ENCODE measurements around the gene C22orf39. TPM values are rescaled to one million over a fixed set of nuclear protein-coding genes. Genes with fewer than 3 reads are reported as not detected.
"Not testable (repeated sequence)": the region's sequence is repeated elsewhere in the genome, so short reads cannot be mapped to it uniquely, and the experiment has no call there.

Gene C22orf39
- polyA plus RNA-seq, 6 donors from 2014 or later: 64.8 to 102 (median 73.0) TPM

DNA sequence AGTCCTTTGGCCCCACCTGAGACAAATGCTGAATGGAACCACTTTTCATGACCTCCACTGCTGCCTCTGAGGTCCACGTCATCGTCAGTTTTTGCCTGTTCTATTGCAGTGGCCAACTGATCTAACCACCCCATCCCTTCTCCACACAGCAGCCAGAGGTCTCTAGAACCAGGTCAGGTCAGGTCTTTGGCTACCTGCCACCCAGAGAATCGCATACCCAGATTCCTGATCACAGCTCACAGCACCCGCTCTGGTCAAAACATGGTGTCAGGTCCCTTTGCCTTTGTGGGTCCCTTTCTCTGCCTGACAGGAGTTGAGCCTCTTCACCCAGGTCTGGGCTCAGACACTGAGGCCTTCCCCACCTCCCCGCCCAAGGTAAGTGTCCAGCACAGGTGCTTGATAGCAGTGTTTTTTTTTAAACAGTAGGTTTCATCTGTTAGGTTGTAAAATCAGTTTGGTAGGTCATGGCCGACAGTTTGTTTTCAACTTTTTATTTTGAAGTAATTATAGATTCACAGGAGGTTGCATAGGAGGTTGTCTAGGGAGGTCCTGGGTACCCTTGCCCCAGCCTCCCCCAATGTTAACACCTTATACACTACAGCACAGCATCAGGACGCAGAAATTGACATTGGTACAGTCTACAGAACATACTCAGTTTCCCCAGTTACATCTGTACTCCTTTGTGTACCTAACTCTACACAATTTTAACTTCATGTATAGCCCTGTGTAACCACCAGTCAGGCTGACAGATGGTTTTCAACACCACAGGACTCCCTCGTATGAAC is 6.9 kb downstream of the C22orf39 start:
- no peaks in the 10 kb centered on the region for H3K36me3 Mint-ChIP-seq
- H3K4me1 Mint-ChIP-seq: peaks cover 32 to 47% (median 34%) of the 10 kb centered on the region in 3 donors
- no peaks in the 10 kb centered on the region for H3K9me3 Mint-ChIP-seq
- H3K27me3 Mint-ChIP-seq: no peaks in the 10 kb centered on the region
- ATAC-seq (ENCODE audit: low read depth in 2 of 2) (no peak), DNase-seq (no peak)
- peak overlapping the region in 1 of 8 donors; percentile 59 for H3K4me3 Mint-ChIP-seq
- peak overlapping the region in 4 of 6 donors; percentile 29 to 78 (median 44) for H3K27ac Mint-ChIP-seq

DNA sequence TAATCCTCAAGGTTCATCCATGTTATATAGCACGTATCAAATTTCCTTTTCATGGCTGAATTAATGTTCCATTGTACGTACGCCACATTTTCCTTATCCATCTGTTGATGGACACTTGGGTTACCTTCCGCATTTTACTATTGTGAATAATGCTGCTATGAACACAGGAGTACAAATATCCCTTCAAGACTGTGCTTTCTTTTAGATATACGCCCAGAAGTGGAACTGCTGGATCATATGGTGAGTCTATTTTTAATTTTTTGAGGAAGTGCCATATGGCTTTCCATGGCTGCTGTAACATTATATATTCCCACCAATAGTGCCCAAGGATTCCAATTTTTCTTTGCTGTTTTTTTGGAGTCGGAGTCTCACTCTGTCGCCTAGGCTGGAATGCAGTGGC is 9.2 kb downstream of the C22orf39 start:
- no peaks in the 10 kb centered on the region for H3K9me3 Mint-ChIP-seq
- no peaks in the 10 kb centered on the region for H3K36me3 Mint-ChIP-seq
- DNase-seq (no peak), ATAC-seq (ENCODE audit: low read depth in 2 of 2) (no peak)
- peak overlapping the region in 3 of 6 donors; percentile 9 to 66 (median 65) for H3K27ac Mint-ChIP-seq
- peaks cover 31 to 46% (median 34%) of the 10 kb centered on the region in 3 donors for H3K4me1 Mint-ChIP-seq
- peak overlapping the region in 1 of 8 donors; percentile 69 for H3K4me3 Mint-ChIP-seq
- no peaks in the 10 kb centered on the region for H3K27me3 Mint-ChIP-seq

DNA sequence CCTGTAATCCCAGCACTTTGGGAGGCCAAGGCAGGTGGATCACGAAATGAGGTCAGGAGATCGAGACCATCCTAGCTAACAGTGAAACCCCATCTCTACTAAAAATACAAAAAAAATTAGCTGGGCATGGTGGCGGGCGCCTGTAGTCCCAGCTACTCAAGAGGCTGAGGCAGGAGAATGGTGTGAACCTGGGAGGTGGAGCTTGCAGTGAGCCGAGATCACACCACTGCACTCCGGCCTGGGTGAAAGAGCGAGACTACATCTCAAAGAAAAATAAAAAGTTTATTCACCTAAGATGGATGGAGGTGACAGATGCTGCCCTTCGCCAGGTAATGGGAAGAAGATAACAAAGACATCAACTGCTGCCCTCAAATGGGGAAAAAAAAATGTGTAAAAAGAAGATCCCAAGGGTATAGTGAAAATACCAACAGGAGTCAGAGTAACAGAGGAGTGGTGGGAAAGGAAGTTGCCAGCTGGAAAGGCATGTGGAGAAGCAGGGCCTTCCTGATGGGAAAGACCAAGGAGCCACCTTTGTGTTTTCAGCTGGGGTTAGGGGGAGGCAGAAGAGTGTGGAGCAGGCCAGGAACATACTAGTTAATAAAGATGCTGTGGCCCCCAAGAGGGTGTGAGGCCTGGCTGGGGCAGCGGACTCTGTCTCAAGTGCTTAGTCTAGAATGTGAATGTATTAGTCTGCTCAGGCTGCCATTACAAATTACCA is 10.9 kb downstream of the C22orf39 start:
- H3K9me3 Mint-ChIP-seq; H3K27me3 Mint-ChIP-seq; H3K36me3 Mint-ChIP-seq; ATAC-seq (ENCODE audit: low read depth in 2 of 2); DNase-seq: not testable (repeated sequence)
- Mint-ChIP-seq H3K4me1 (peaks cover 26 to 42% (median 34%) of the 10 kb centered on the region in 3 donors), H3K27ac (peak overlapping the region in 4 of 6 donors; percentile 30 to 92 (median 72)), H3K4me3 (peak overlapping the region in 3 of 8 donors; percentile 36 to 66 (median 42))

DNA sequence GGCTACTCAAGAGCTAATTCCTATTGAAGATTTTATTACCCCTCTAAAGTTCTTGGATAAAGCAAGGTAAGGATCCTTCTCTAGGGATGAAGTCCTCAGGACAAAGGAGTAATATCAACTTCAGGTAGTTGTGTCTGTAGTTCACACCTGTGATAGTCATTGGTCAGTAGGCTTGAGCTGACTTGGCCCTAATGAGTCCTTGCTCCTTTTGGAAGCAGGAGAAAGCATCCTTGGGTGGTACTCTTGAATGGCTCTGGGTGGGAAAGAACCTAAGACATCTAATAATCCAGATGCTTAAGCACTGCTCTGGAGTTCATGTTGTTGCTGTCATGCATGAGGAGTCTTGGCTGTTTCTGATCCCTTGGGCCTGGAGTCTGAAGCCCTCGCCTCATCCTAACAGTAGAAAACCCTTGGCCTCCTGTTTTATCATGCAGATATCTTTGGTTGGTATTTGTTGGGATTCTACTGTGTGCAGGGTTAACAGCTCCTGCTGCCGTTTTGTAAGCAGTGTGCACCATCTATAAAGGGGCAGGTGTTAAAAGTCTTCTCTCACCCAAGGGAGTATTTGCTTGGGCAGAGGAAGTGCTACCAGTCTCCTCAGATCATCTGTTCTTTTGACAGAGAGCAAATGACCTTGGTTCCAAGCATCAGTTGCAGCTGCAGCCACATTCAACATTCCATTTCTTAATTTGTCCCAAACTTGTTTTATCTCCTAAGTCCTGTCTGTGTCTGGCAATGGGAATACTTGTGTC is 12.5 kb downstream of the C22orf39 start:
- Mint-ChIP-seq H3K9me3 (no peaks in the 10 kb centered on the region), H3K27me3 (no peaks in the 10 kb centered on the region), H3K4me3 (peak overlapping the region in 6 of 8 donors; percentile 65 to 100 (median 82)), H3K36me3 (no peaks in the 10 kb centered on the region), H3K27ac (peak overlapping the region; percentile 9 to 96 (median 94)), H3K4me1 (peaks cover 28 to 51% (median 44%) of the 10 kb centered on the region in 3 donors)
- DNase-seq: no peak
- ATAC-seq (ENCODE audit: low read depth in 2 of 2): no peak

DNA sequence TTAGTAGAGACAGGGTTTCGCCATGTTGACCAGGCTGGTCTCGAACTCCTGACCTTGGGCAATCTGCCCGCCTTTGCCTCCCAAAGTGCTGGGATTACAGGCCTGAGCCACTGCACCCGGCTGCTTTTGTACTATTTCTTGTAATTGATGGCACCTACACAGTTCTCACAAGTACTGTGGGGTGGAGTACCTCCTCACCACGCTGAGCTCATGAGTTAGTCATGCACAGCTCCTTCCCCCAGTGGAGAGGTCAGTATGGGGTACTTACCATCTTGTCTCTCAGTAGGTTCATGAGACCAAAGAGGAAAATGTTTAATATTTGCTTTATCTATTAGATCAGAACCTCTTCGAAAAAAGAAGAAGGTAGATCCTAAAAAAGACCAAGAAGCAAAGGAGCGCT is 13.1 kb downstream of the C22orf39 start:
- H3K27me3 Mint-ChIP-seq: no peaks in the 10 kb centered on the region
- peak overlapping the region; percentile 88 to 96 (median 94) for H3K27ac Mint-ChIP-seq
- H3K9me3 Mint-ChIP-seq: no peaks in the 10 kb centered on the region
- DNase-seq (no peak), ATAC-seq (ENCODE audit: low read depth in 2 of 2) (no peak)
- peaks cover 34 to 57% (median 50%) of the 10 kb centered on the region in 3 donors for H3K4me1 Mint-ChIP-seq
- peak overlapping the region; percentile 55 to 100 (median 72) for H3K4me3 Mint-ChIP-seq
- H3K36me3 Mint-ChIP-seq: no peaks in the 10 kb centered on the region

DNA sequence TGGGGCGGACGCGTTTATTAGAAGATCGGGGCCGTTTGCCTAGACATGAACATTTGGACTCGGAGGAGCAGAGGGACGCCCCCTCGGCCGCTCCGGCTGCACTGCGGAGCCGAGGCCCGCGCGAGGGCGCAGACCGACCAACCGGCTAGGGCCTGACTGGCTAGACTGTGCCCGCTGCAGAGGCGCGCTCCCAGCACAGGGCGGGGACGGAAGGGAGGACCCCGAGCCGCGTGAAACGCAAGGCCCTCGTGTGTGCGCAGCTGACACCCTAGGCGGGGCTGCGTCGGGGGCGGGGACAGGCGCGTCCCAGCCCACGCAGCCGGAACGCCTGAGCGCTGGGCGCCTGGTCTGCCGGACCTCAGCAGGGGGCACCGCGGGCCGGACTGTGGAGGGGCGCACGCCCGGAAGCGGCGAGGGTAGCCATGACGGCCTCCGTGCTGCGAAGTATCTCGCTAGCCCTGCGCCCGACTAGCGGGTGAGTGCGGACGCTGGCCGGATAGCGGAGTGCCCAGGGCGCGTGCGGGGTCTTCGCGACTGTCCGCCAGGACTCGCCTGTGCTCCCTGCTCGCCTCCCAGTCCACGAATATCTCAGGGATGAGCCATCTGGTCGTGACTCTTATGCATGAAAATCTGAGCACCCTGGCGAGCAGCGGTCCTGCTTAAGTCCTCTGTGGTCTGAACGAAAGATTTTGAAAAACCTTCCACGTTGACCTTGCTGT is 15.2 kb downstream of the C22orf39 start, which contains the start of gene MRPL40:
Gene MRPL40 (plus strand): TSS at position 413 of the 719 bp plus-strand sequence. CDS start 10 bp downstream, at position 423.
- ATAC-seq (ENCODE audit: low read depth in 2 of 2) (peak; percentile 82 to 83), DNase-seq (peak; percentile 87)
- Mint-ChIP-seq H3K27ac (peak within 1 kb of the TSS; percentile 92 to 98 (median 96)), H3K36me3 (no peaks in the 10 kb centered on the region), H3K4me3 (peak within 1 kb of the TSS; percentile 89 to 100 (median 94)), H3K4me1 (peaks cover 29 to 70% (median 53%) of the 10 kb centered on the region in 3 donors), H3K27me3 (no peaks in the 10 kb centered on the region), H3K9me3 (no peaks in the 10 kb centered on the region)

DNA sequence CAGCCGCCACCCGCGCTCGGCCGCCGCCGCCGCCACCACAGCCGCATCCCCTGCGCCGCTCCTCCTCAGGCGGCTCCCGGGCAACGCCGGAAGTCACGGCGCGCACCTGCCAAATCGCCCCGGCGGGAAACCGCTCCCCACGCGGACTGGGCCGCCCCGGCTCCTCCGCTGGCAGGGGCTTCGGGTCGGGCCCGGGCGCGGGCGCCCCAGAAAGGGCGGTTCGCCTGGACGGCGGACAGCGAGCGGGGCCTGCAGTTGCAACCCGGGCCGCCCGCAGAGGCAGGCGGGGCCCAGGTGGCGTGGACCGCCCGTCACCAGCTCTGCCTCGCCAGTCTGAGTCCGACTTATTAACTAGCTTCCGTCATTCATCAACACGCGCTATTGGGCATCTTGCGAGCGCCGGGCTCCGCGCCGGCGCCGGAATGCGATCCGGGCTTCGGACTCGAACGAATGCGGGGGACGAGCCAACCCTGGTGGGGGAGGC is 15.8 kb downstream of the C22orf39 start, which contains the start of gene HIRA:
Gene HIRA (minus strand): TSS at position 85 of the 484 bp plus-strand sequence. CDS start 257 bp downstream, outside the sequence.
- H3K27ac Mint-ChIP-seq: peak within 1 kb of the TSS; percentile 92 to 98 (median 96)
- H3K4me1 Mint-ChIP-seq: peaks cover 32 to 72% (median 56%) of the 10 kb centered on the region in 3 donors
- no peaks in the 10 kb centered on the region for H3K36me3 Mint-ChIP-seq
- ATAC-seq (ENCODE audit: low read depth in 2 of 2) (peak; percentile 60 to 65), DNase-seq (peak; percentile 86)
- H3K4me3 Mint-ChIP-seq: peak within 1 kb of the TSS; percentile 89 to 100 (median 94)
- H3K9me3 Mint-ChIP-seq: no peaks in the 10 kb centered on the region
- no peaks in the 10 kb centered on the region for H3K27me3 Mint-ChIP-seq

DNA sequence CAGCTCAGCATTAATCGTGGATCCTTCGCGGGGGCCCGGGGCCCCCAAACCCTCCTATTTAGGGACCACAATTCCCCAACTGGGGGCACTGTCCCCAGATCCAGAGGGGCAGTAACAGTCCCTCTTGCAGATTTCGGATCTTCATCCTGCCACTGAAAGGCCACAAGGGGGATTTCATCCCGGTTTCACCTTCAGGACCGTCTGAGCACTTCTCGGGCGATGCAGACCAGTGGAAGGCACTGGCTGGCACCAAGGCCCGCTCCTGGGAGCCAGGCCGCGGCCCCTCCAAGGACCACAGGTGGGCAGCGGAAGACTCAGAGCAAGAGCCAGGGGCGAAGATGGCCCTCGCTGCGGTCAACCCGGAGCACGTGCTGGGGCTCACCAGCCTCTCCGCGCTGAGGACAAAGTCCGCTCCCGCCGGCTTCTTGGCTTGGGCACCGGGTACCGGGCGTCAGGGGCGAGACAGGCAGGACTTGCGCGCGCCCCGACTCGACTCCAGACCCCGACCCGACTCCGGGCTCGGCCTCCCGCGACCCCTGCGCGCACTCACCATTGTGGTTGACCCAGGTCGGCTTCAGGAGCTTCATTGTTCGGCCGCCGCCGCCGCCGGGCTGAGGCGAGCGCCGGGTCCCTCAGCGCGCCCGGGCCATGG is 16.5 kb downstream of the C22orf39 start:
- peaks cover 36 to 75% (median 60%) of the 10 kb centered on the region in 3 donors for H3K4me1 Mint-ChIP-seq
- ATAC-seq (ENCODE audit: low read depth in 2 of 2): peak in 1 of 2 donors; percentile 0
- DNase-seq: peak; percentile 10
- peak overlapping the region; percentile 84 to 100 (median 90) for H3K4me3 Mint-ChIP-seq
- no peaks in the 10 kb centered on the region for H3K9me3 Mint-ChIP-seq
- H3K27ac Mint-ChIP-seq: peak overlapping the region; percentile 51 to 94 (median 92)
- no peaks in the 10 kb centered on the region for H3K36me3 Mint-ChIP-seq
- no peaks in the 10 kb centered on the region for H3K27me3 Mint-ChIP-seq

DNA sequence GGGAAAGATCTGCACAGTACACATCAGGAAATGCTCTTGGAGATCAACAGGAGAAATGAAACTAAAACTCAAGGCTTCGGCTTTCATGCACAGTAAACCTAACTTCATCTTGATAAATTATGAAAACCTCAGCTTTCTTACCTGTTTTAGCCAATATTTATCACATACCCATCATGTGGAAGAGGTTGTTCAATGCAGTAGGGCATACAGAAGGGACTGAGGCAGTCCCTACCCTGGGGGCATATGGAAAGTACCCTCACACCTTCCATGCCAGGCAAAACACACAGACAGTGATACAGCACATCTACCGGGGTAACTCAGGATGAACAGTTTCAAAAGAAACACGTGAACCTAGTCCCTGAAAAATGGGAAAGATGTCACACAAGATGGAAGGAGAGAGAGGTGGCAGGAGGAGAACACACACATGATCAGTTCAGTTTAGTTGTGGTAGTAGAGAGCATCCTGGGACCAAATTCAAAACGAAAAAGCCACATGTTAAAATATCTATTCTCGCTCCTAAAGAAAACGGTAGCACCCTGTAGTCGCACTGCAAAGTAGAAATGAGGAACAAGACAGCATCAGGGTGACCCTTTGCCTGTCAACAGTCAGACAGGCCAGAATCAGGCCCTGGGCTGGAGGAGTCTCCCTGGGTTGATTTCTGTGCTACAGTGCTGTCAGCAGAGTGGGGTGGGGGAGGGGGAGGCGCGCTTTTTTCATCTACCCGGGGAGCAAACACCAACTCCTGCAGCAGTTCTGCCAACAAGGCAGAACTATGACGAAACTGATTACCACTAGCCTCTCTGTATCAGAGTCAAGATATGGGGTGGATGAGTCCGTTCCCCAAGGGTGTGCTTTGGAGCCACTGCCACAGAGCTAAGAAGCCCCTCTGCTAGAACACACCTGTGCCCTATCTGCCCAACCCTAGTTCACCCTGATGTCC is 17.3 kb downstream of the C22orf39 start:
- peak; percentile 22 for DNase-seq
- Mint-ChIP-seq H3K27me3 (no peaks in the 10 kb centered on the region), H3K27ac (peak overlapping the region; percentile 51 to 94 (median 92)), H3K9me3 (no peaks in the 10 kb centered on the region), H3K36me3 (no peaks in the 10 kb centered on the region), H3K4me3 (peak overlapping the region; percentile 84 to 100 (median 90)), H3K4me1 (peaks cover 34 to 74% (median 57%) of the 10 kb centered on the region in 3 donors)
- ATAC-seq (ENCODE audit: low read depth in 2 of 2): no peak

DNA sequence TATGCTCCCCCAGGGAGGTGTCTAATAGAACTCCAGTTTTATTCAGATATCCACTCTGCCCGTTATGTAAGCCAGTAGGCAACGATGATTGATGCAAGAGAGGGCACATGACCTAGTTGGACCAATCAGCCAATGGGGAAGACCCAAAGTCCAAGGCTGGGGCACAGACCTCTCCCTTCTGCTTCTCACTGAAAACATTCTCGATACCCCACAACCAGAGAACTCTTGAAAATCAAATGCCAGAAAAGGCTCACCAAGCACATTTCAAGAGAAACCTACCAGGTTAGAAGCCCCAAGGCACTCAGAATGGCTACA is 23.4 kb downstream of the C22orf39 start:
- H3K4me3 Mint-ChIP-seq: no peak overlapping the region
- peak overlapping the region in 1 of 6 donors; percentile 24 for H3K27ac Mint-ChIP-seq
- no peaks in the 10 kb centered on the region for H3K36me3 Mint-ChIP-seq
- peaks cover 51 to 77% (median 58%) of the 10 kb centered on the region in 3 donors for H3K4me1 Mint-ChIP-seq
- DNase-seq (no peak), ATAC-seq (ENCODE audit: low read depth in 2 of 2) (no peak)
- no peaks in the 10 kb centered on the region for H3K9me3 Mint-ChIP-seq
- no peaks in the 10 kb centered on the region for H3K27me3 Mint-ChIP-seq
